Measurements from ENCODE around the gene SURF2.

DNA sequence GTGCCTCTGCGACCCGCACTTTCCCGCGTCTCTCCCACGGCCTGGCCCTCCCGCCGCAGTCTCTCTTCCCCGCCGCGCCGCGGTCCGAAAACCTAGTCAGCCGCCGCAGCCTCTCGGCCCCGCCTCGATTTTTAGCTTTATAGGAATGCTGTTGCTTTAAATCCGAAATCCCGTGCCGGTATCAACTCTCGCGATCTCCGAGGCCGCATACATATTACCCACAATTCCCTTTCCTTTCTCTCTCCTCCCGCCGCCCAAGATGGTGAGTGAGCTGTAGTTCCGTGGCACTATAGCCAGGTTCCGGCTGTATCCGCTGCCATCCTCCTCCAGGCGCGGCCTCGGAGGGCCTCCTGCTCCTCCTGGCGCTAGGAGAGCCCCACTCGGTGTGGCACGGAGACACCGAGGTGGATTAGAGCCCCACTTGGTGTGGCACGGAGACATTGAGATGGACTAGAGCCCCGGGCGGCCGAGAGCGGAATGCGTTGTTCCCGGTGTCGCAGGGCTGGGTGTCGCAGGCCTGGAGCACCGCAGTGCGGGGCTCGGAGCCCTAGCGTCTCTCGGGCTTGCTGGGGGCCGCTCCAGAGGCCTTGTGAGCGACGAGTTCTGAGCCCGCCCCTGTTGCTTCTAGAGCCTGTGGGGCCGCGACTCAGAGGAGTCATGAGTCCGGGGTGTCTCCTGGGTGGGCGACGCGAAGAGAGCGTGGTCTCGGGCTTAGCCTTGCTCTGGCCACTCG, 8.2 kb upstream of the SURF2 start, which contains the start of the genes MED22 and RPL7A:
- TF ChIP-seq, protein P1, sequence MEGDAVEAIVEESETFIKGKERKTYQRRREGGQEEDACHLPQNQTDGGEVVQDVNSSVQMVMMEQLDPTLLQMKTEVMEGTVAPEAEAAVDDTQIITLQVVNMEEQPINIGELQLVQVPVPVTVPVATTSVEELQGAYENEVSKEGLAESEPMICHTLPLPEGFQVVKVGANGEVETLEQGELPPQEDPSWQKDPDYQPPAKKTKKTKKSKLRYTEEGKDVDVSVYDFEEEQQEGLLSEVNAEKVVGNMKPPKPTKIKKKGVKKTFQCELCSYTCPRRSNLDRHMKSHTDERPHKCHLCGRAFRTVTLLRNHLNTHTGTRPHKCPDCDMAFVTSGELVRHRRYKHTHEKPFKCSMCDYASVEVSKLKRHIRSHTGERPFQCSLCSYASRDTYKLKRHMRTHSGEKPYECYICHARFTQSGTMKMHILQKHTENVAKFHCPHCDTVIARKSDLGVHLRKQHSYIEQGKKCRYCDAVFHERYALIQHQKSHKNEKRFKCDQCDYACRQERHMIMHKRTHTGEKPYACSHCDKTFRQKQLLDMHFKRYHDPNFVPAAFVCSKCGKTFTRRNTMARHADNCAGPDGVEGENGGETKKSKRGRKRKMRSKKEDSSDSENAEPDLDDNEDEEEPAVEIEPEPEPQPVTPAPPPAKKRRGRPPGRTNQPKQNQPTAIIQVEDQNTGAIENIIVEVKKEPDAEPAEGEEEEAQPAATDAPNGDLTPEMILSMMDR (IDR thresholded peaks at IDR 0.05) = peak in 2 of 3 experiments; percentile 4 to 27
- peak; percentile 89 for TF ChIP-seq POLR2A (IDR thresholded peaks at IDR 0.05; ENCODE audit: low read depth)
